ENCODE data around the gene BCAS4.
A peak's percentile ranks its signal among the peaks of the same experiment; 100 is the strongest.
"Not testable (repeated sequence)": the region's sequence is repeated elsewhere in the genome, so short reads cannot be mapped to it uniquely, and the experiment has no call there.

DNA sequence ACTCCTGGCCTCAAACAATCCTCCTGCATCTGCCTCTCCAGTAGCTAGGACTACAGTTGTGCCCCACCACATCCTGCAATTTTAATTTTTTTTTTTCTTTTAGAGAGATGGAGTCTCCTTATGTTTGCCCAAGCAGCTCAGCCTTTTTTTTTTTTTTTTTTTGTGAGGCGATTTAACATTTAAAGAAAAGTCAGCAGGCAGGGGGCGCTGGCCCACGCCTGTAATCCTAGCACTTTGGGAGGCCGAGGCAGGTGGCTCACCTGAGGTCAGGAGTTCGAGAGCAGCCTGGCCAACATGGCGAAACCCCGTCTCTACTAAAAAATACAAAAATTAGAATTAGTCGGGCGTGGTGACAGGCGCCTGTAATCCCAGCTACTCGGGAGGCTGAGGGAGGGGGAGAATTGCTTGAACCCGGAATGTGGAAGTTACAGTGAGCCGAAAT is 1.3 kb upstream of the BCAS4 start:
- TF ChIP-seq, protein P1, sequence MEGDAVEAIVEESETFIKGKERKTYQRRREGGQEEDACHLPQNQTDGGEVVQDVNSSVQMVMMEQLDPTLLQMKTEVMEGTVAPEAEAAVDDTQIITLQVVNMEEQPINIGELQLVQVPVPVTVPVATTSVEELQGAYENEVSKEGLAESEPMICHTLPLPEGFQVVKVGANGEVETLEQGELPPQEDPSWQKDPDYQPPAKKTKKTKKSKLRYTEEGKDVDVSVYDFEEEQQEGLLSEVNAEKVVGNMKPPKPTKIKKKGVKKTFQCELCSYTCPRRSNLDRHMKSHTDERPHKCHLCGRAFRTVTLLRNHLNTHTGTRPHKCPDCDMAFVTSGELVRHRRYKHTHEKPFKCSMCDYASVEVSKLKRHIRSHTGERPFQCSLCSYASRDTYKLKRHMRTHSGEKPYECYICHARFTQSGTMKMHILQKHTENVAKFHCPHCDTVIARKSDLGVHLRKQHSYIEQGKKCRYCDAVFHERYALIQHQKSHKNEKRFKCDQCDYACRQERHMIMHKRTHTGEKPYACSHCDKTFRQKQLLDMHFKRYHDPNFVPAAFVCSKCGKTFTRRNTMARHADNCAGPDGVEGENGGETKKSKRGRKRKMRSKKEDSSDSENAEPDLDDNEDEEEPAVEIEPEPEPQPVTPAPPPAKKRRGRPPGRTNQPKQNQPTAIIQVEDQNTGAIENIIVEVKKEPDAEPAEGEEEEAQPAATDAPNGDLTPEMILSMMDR (IDR thresholded peaks at IDR 0.05), result peak; percentile 87
- not testable (repeated sequence) for TF ChIP-seq POLR2AphosphoS5 (IDR thresholded peaks at IDR 0.05; ENCODE audit: low read depth, low read length); TCF7L2 (IDR thresholded peaks at IDR 0.05; ENCODE audit: low read depth, low read length); SIN3A (IDR thresholded peaks at IDR 0.05; ENCODE audit: borderline replicate concordance, insufficient read depth, low read depth, low read length)
- TF ChIP-seq, protein P2, sequence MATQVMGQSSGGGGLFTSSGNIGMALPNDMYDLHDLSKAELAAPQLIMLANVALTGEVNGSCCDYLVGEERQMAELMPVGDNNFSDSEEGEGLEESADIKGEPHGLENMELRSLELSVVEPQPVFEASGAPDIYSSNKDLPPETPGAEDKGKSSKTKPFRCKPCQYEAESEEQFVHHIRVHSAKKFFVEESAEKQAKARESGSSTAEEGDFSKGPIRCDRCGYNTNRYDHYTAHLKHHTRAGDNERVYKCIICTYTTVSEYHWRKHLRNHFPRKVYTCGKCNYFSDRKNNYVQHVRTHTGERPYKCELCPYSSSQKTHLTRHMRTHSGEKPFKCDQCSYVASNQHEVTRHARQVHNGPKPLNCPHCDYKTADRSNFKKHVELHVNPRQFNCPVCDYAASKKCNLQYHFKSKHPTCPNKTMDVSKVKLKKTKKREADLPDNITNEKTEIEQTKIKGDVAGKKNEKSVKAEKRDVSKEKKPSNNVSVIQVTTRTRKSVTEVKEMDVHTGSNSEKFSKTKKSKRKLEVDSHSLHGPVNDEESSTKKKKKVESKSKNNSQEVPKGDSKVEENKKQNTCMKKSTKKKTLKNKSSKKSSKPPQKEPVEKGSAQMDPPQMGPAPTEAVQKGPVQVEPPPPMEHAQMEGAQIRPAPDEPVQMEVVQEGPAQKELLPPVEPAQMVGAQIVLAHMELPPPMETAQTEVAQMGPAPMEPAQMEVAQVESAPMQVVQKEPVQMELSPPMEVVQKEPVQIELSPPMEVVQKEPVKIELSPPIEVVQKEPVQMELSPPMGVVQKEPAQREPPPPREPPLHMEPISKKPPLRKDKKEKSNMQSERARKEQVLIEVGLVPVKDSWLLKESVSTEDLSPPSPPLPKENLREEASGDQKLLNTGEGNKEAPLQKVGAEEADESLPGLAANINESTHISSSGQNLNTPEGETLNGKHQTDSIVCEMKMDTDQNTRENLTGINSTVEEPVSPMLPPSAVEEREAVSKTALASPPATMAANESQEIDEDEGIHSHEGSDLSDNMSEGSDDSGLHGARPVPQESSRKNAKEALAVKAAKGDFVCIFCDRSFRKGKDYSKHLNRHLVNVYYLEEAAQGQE (IDR thresholded peaks at IDR 0.05; ENCODE audit: insufficient read depth in 1 of 2, low read depth in 2 of 2, low read length in 1 of 2), result not testable (repeated sequence)

All from Panc1 (cell line).